Suprapubic skin (tissue), 4 donors: ENCODE measurements around the gene VCP. TPM values are rescaled to one million over a fixed set of nuclear protein-coding genes. Genes with fewer than 3 reads are reported as not detected.

Source experiments
- DNase-seq, 2 donors: peaks; one replicate each; pipeline ENCODE4 v3.0.0-alpha.2; 2019; ENCODE audit warnings: low spot score in 2 of 2
- H3K27ac ChIP-seq: fragments of 200-600 bp; sonication (generic); one replicate; pipeline ENCODE4 v1.5.1; 2019
- H3K27me3 ChIP-seq: fragments of 200-600 bp; sonication (generic); one replicate; pipeline ENCODE4 v1.5.1; 2019
- H3K36me3 ChIP-seq: fragments of 200-600 bp; sonication (generic); one replicate; pipeline ENCODE4 v1.5.1; 2019
- H3K4me1 ChIP-seq: fragments of 200-600 bp; sonication (generic); one replicate; pipeline ENCODE4 v1.5.1; 2019
- H3K4me3 ChIP-seq: fragments of 200-600 bp; sonication (generic); one replicate; pipeline ENCODE4 v1.5.1; 2019; ENCODE audit warnings: mild to moderate bottlenecking
- H3K9me3 ChIP-seq: fragments of 200-600 bp; sonication (generic); one replicate; pipeline ENCODE4 v1.5.1; 2019
- CTCF ChIP-seq, 2 donors: fragments of 200-600 bp in 1 of 2; fragments of 450-650 bp in 1 of 2; sonication (generic) in 1 of 2; IDR thresholded peaks; one replicate each; pipeline ENCODE4 v1.5.1; 2016 to 2019; ENCODE audit warnings: antibody characterized with exemption in 2 of 2, mild to moderate bottlenecking in 1 of 2, moderate library complexity in 1 of 2
- EP300 ChIP-seq: sonication (generic); formaldehyde crosslinking; IDR thresholded peaks from one replicate; pipeline ENCODE4 v1.6.1; 2017; ENCODE audit warnings: antibody characterized with exemption
- POLR2A ChIP-seq, 2 donors: fragments of 450-650 bp; IDR thresholded peaks; one replicate each; pipeline ENCODE4 v1.6.1; 2017; ENCODE audit warnings: antibody characterized with exemption in 2 of 2, mild to moderate bottlenecking in 2 of 2, moderate library complexity in 2 of 2
- POLR2AphosphoS5 ChIP-seq, 3 donors: sonication (generic); formaldehyde crosslinking; IDR thresholded peaks; one replicate each; pipeline ENCODE4 v1.6.1; 2017; ENCODE audit warnings: antibody characterized with exemption in 3 of 3
- WGBS: methylation state at CpG from one replicate; pipeline ENCODE4 v1.1.5; 2018; 5-methylcytosine and 5-hydroxymethylcytosine counted together
- total RNA-seq, 4 donors: library from RNA; depleted of rRNA; stranded (reverse); fragments of >200 nt; gene quantifications; one replicate each; pipeline ENCODE4 v1.1.0, GENCODE V29; 2016

The VCP gene
- total RNA-seq, 4 donors from 2014 or later, result 128 to 187 (median 159) TPM

GRCh38 chr9:35035851-35036701 is 36.3 kb downstream of the VCP start:
- DNase-seq, result peak in 1 of 2 donors; percentile 82
- 46% methylated on average over 46 of the region's 48 CpGs for WGBS

GRCh38 chr9:35033101-35033500 is 39.3 kb downstream of the VCP start:
- DNase-seq, result no peak
- Histone ChIP-seq H3K4me1 (no peaks in the 10 kb centered on the region), H3K27ac (no peak overlapping the region), H3K4me3 (no peak overlapping the region), H3K27me3 (no peaks in the 10 kb centered on the region), H3K9me3 (no peaks in the 10 kb centered on the region), H3K36me3 (peaks cover 7% of the 10 kb centered on the region)
- 95% methylated on average over 2 of the region's 2 CpGs for WGBS
- TF ChIP-seq CTCF (IDR thresholded peaks at IDR 0.05) (no peak), POLR2AphosphoS5 (IDR thresholded peaks at IDR 0.05) (no peak), POLR2A (IDR thresholded peaks at IDR 0.05) (no peak), EP300 (no peak)

More at GRCh38 chr9:35035851-35036701, 36.3 kb downstream of the VCP start:
- Histone ChIP-seq H3K27ac (no peak overlapping the region), H3K27me3 (no peaks in the 10 kb centered on the region), H3K9me3 (no peaks in the 10 kb centered on the region), H3K36me3 (peaks cover 7% of the 10 kb centered on the region), H3K4me3 (peak overlapping the region; percentile 26), H3K4me1 (no peaks in the 10 kb centered on the region)
- TF ChIP-seq CTCF (IDR thresholded peaks at IDR 0.05) (no peak), EP300 (no peak), POLR2A (IDR thresholded peaks at IDR 0.05) (no peak), POLR2AphosphoS5 (IDR thresholded peaks at IDR 0.05) (no peak)

GRCh38 chr9:35029852-35030251 is 42.6 kb downstream of the VCP start:
- peaks cover 7% of the 10 kb centered on the region for H3K36me3 ChIP-seq
- no peaks in the 10 kb centered on the region for H3K9me3 ChIP-seq
- no peak overlapping the region for H3K4me3 ChIP-seq
- no peak for TF ChIP-seq CTCF (IDR thresholded peaks at IDR 0.05)
- TF ChIP-seq POLR2AphosphoS5 (IDR thresholded peaks at IDR 0.05), result no peak
- TF ChIP-seq EP300, result no peak
- no peak overlapping the region for H3K27ac ChIP-seq
- no peaks in the 10 kb centered on the region for H3K27me3 ChIP-seq
- H3K4me1 ChIP-seq, result peaks cover 4% of the 10 kb centered on the region
- DNase-seq, result no peak
- WGBS, result 59% methylated on average over 2 of the region's 2 CpGs

- TF ChIP-seq CTCF (IDR thresholded peaks at IDR 0.05) (no peak), EP300 (no peak), POLR2AphosphoS5 (IDR thresholded peaks at IDR 0.05) (no peak), POLR2A (IDR thresholded peaks at IDR 0.05) (no peak)
- Histone ChIP-seq H3K9me3 (no peaks in the 10 kb centered on the region), H3K4me3 (no peak overlapping the region), H3K27me3 (no peaks in the 10 kb centered on the region), H3K4me1 (peaks cover 4% of the 10 kb centered on the region), H3K27ac (no peak overlapping the region), H3K36me3 (peaks cover 10% of the 10 kb centered on the region)
- DNase-seq, result no peak
- WGBS, result 47% methylated on average over 4 of the region's 4 CpGs
Measured at GRCh38 chr9:35029241-35029640, 43.2 kb downstream of the VCP start.

GRCh38 chr9:35028341-35028740 is 44.1 kb downstream of the VCP start:
- DNase-seq, result no peak
- H3K27ac ChIP-seq, result no peak overlapping the region
- no peaks in the 10 kb centered on the region for H3K27me3 ChIP-seq
- TF ChIP-seq POLR2AphosphoS5 (IDR thresholded peaks at IDR 0.05) (no peak), CTCF (IDR thresholded peaks at IDR 0.05) (no peak), EP300 (no peak), POLR2A (IDR thresholded peaks at IDR 0.05) (no peak)
- H3K9me3 ChIP-seq, result no peaks in the 10 kb centered on the region
- no peak overlapping the region for H3K4me3 ChIP-seq
- H3K4me1 ChIP-seq, result peaks cover 4% of the 10 kb centered on the region
- H3K36me3 ChIP-seq, result peaks cover 16% of the 10 kb centered on the region
